T-cell (primary cell): ENCODE results near the gene EIPR1. TPM values are rescaled to one million over a fixed set of nuclear protein-coding genes. Genes with fewer than 3 reads are reported as not detected.

Source experiments
- ATAC-seq, 4 experiments: fragments of 200-7000 bp in 3 of 4; fragments of 150-1000 bp in 1 of 4; cut with Tn5 transposase; replicated peaks in 1 of 4; 1 replicate in 3 of 4; 2 replicates in 1 of 4; pipeline ENCODE4 v1.10.0; 2021; ENCODE audit warnings: moderate library complexity in 3 of 4, mild to moderate bottlenecking in 2 of 4, moderate number of reproducible peaks in 1 of 4
- CTCF ChIA-PET, 2 donors: fragments of 300-600 bp; sonication (Branson Sonifier 250); formaldehyde crosslinking; loops; one replicate each; lab custom pipeline; 2022; ENCODE audit warnings: antibody characterized with exemption in 2 of 2; lab: Charles Lee
- POLR2A ChIA-PET, 2 donors: fragments of 300-600 bp; sonication (Branson Sonifier 250); formaldehyde crosslinking; loops; one replicate each; lab custom pipeline; 2022; ENCODE audit warnings: antibody characterized with exemption in 2 of 2; lab: Charles Lee
- DNase-seq, 35 experiments: peaks; one replicate each; pipeline versions ENCODE4 v3.0.0 to v3.0.0-alpha.2; 2013 to 2023
- H3K27ac ChIP-seq: one replicate; pipeline ENCODE4 v1.5.1; 2013; ENCODE audit warnings: low read length
- H3K27me3 ChIP-seq, 2 experiments: replicated peaks in 1 of 2; 1 replicate in 1 of 2; 2 replicates in 1 of 2; pipeline versions ENCODE4 v1.6.1 to v1.7.0; 2013; ENCODE audit warnings: low read length in 1 of 2, mixed read lengths in 1 of 2; ENCODE audit not compliant: control insufficient read depth in 2 of 2, insufficient read depth in 2 of 2; ENCODE audit errors: extremely low read depth in 1 of 2
- H3K36me3 ChIP-seq, 2 donors: 1 replicate in 1 of 2; 2 replicates in 1 of 2; pipeline versions ENCODE4 v1.6.1 to v1.7.0; 2013; ENCODE audit warnings: low read length in 1 of 2; ENCODE audit not compliant: control insufficient read depth in 2 of 2, insufficient read depth in 1 of 2; ENCODE audit errors: extremely low read depth in 1 of 2
- H3K4me1 ChIP-seq, 2 experiments: 1 replicate in 1 of 2; 2 replicates in 1 of 2; pipeline versions ENCODE4 v1.6.1 to v1.7.0; 2013; ENCODE audit warnings: low read length in 2 of 2, mixed read lengths in 1 of 2; ENCODE audit not compliant: insufficient read depth in 2 of 2, control insufficient read depth in 1 of 2; ENCODE audit errors: extremely low read depth in 1 of 2
- H3K4me3 ChIP-seq, 2 donors: 1 replicate in 1 of 2; 2 replicates in 1 of 2; pipeline versions ENCODE4 v1.5.1 to v1.7.0; 2013; ENCODE audit warnings: mild to moderate bottlenecking in 2 of 2, low read length in 1 of 2, moderate library complexity in 1 of 2; ENCODE audit not compliant: control insufficient read depth in 1 of 2; ENCODE audit errors: extremely low read depth in 1 of 2
- H3K9me3 ChIP-seq: 2 replicates; pipeline ENCODE4 v1.7.0; 2013
- H3K27ac Mint-ChIP-seq, 2 donors: one replicate each; pipeline ENCODE4 v1.8.0; 2020 to 2021; ENCODE audit warnings: mild to moderate bottlenecking in 2 of 2, mixed read lengths in 2 of 2
- H3K27me3 Mint-ChIP-seq, 2 donors: one replicate each; pipeline ENCODE4 v1.8.0; 2021 to 2022; ENCODE audit warnings: mixed read lengths in 2 of 2
- H3K36me3 Mint-ChIP-seq: one replicate; pipeline ENCODE4 v1.8.0; 2021; ENCODE audit warnings: mixed read lengths
- H3K4me1 Mint-ChIP-seq, 3 donors: one replicate each; pipeline ENCODE4 v1.8.0; 2020 to 2022; ENCODE audit warnings: mixed read lengths in 3 of 3, mild to moderate bottlenecking in 1 of 3
- H3K4me3 Mint-ChIP-seq, 3 donors: one replicate each; pipeline ENCODE4 v1.8.0; 2020 to 2022; ENCODE audit warnings: mild to moderate bottlenecking in 3 of 3, mixed read lengths in 3 of 3, moderate library complexity in 3 of 3
- H3K9me3 Mint-ChIP-seq, 3 donors: one replicate each; pipeline ENCODE4 v1.8.0; 2020 to 2022; ENCODE audit warnings: mixed read lengths in 3 of 3
- WGBS: methylation state at CpG from one replicate; pipeline ENCODE4 v1.1.5; 2013; ENCODE audit warnings: missing lambda C conversion rate; ENCODE audit not compliant: insufficient coverage; 5-methylcytosine and 5-hydroxymethylcytosine counted together
- total RNA-seq, 35 experiments: library from RNA in 6 of 35; stranded (reverse) in 6 of 35; fragments of 120-200 nt in 1 of 35; gene quantifications; one replicate each; pipeline versions ENCODE4 v1.2.1 to v1.2.4 and lab custom pipeline; 2013 to 2026

Gene EIPR1
- total RNA-seq, 5 donors from 2014 or later (not counting 1 experiment from before 2014, with no cell fraction given): 26.0 to 36.4 (median 27.8) TPM

GRCh38 chr2:3251946-3252345 lies 125.7 kb downstream of the EIPR1 start:
- no peak overlapping the region for H3K27ac ChIP-seq
- H3K27ac Mint-ChIP-seq: no peak overlapping the region

GRCh38 chr2:3249476-3249962 lies 128.1 kb downstream of the EIPR1 start:
- ATAC-seq: no peak
- H3K27ac Mint-ChIP-seq: no peak overlapping the region
- no peak overlapping the region for H3K4me3 ChIP-seq

More at GRCh38 chr2:3251946-3252345, 125.7 kb downstream of the EIPR1 start:
- Mint-ChIP-seq H3K9me3 (peaks cover 7 to 15% (median 11%) of the 10 kb centered on the region in 3 donors), H3K4me3 (no peak overlapping the region), H3K4me1 (peaks cover 0 to 5% (median 0%) of the 10 kb centered on the region in 3 donors), H3K27me3 (no peaks in the 10 kb centered on the region), H3K36me3 (peaks cover 74% of the 10 kb centered on the region)
- POLR2A ChIA-PET: no interaction called here
- WGBS: 98% methylated on average over 11 of the region's 15 CpGs
- Histone ChIP-seq H3K36me3 (peaks cover 3 to 16% of the 10 kb centered on the region in 2 donors), H3K4me1 (no peaks in the 10 kb centered on the region), H3K4me3 (no peak overlapping the region), H3K27me3 (no peaks in the 10 kb centered on the region), H3K9me3 (no peaks in the 10 kb centered on the region)
- CTCF ChIA-PET: no interaction called here
- no peak for ATAC-seq
- no peak for DNase-seq

DNA sequence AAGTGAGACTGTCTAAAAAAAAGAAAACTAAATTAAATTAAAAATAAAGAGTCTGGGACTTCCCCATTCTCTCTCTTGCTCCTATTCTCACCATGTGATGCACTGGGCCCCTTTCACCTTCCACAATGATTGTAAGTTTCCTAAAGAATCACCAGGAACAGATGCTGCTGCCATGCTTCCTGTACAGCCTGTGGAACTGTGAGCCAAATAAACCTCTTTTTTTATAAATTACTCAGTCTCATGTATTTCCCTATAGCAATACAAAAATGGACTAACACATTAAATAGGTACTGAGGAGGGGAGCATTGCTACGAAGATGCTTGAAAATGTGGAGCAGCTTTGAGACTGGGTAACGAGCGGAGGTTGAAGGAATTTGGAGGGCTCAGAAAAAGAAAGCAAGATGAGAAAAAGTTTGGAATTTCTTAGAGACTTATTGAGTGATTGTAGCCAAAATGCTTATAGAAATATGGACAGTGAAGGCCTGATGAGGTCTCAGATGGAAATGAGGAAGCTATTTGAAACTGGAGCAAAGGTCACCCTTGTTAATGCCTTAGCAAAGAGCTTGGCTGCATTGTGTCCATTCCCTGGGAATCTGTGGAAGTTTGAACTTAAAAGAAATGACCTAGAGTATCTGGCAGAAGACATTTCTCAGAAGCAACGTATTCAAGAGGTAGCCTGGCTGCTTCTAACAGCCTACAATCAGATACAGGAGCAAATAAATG lies 128.7 kb downstream of the EIPR1 start:
- no peaks in the 10 kb centered on the region for H3K27me3 Mint-ChIP-seq
- no peak overlapping the region for H3K27ac Mint-ChIP-seq
- ChIA-PET CTCF (no interaction called here), POLR2A (no interaction called here)
- DNase-seq (no peak), ATAC-seq (no peak)
- H3K36me3 ChIP-seq: peaks cover 0 to 3% of the 10 kb centered on the region in 2 donors
- no peaks in the 10 kb centered on the region for H3K27me3 ChIP-seq
- H3K4me1 Mint-ChIP-seq: peaks cover 3 to 16% (median 3%) of the 10 kb centered on the region in 3 donors
- H3K4me1 ChIP-seq: peaks cover 1 to 4% of the 10 kb centered on the region in 2 experiments
- no peak overlapping the region for H3K4me3 Mint-ChIP-seq
- no peak overlapping the region for H3K27ac ChIP-seq
- WGBS: 100% methylated on average over 3 of the region's 4 CpGs
- H3K36me3 Mint-ChIP-seq: peaks cover 55% of the 10 kb centered on the region
- H3K4me3 ChIP-seq: no peak overlapping the region
- peaks cover 7 to 15% (median 11%) of the 10 kb centered on the region in 3 donors for H3K9me3 Mint-ChIP-seq
- H3K9me3 ChIP-seq: no peaks in the 10 kb centered on the region

More at GRCh38 chr2:3249476-3249962, 128.1 kb downstream of the EIPR1 start:
- H3K4me1 Mint-ChIP-seq: peaks cover 0 to 14% (median 0%) of the 10 kb centered on the region in 3 donors
- Histone ChIP-seq H3K9me3 (no peaks in the 10 kb centered on the region), H3K4me1 (peaks cover 0 to under 1% of the 10 kb centered on the region in 2 experiments), H3K36me3 (peaks cover 2 to 3% of the 10 kb centered on the region in 2 donors), H3K27ac (no peak overlapping the region), H3K27me3 (no peaks in the 10 kb centered on the region)
- H3K4me3 Mint-ChIP-seq: no peak overlapping the region
- H3K36me3 Mint-ChIP-seq: peaks cover 61% of the 10 kb centered on the region
- 90% methylated on average over 1 of the region's 2 CpGs for WGBS
- peaks cover 7 to 15% (median 11%) of the 10 kb centered on the region in 3 donors for H3K9me3 Mint-ChIP-seq
- CTCF ChIA-PET: no interaction called here
- no peak for DNase-seq
- POLR2A ChIA-PET: no interaction called here
- no peaks in the 10 kb centered on the region for H3K27me3 Mint-ChIP-seq

DNA sequence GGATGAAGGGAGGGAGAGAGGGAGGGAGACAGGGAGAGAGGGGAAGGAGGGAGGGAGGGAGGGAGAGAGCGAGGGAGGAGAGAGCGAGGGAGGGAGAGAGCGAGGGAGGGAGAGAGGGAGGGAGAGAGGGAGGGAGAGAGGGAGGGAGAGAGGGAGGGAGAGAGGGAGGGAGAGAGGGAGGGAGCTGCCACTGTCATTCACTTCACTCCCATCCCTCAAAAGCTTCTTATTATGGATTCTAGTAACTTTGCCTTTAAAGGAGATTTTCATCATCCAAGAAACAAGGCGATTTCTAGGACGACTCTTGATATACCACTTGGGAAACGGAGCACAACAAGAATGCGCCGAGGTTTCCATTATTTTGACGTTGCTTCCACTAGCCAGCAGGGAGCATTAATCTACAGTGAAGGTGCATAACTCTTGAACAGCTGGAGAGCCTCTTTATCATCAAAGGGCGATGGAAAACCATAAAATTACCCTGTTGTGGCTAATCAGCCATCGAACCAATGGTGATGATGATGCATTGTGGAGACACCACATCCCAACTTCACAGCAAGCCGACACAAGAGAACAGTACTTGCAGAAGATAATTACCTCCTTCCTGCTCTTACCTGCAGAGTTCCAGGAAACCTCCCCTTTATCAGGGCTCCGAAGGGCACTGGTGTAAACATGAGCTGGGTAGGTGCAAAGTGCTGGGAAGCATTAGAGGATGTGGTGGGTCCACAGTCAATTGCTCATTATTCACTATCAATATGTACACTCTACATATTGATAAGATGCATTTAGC lies 130.5 kb downstream of the EIPR1 start:
- WGBS: 63% methylated on average over 6 of the region's 13 CpGs
- no peak overlapping the region for H3K27ac ChIP-seq
- DNase-seq (no peak), ATAC-seq (no peak)
- H3K9me3 Mint-ChIP-seq: peaks cover 7 to 15% (median 11%) of the 10 kb centered on the region in 3 donors
- no peaks in the 10 kb centered on the region for H3K27me3 ChIP-seq
- peaks cover 6 to 28% (median 18%) of the 10 kb centered on the region in 3 donors for H3K4me1 Mint-ChIP-seq
- H3K4me3 Mint-ChIP-seq: no peak overlapping the region
- H3K27me3 Mint-ChIP-seq: no peaks in the 10 kb centered on the region
- peaks cover 0 to 3% of the 10 kb centered on the region in 2 donors for H3K36me3 ChIP-seq
- H3K9me3 ChIP-seq: no peaks in the 10 kb centered on the region
- ChIA-PET POLR2A (interaction anchor here in 1 of 2 donors (0.6 kb wide), 1 partner anchor 1158 kb away, joined by 3 read pairs; no protein-coding TSS in a partner anchor), CTCF (no interaction called here)
- peaks cover 11 to 22% of the 10 kb centered on the region in 2 experiments for H3K4me1 ChIP-seq
- no peak overlapping the region for H3K27ac Mint-ChIP-seq
- no peak overlapping the region for H3K4me3 ChIP-seq
- H3K36me3 Mint-ChIP-seq: peaks cover 46% of the 10 kb centered on the region

- CTCF ChIA-PET: no interaction called here
- peaks cover 6 to 28% (median 18%) of the 10 kb centered on the region in 3 donors for H3K4me1 Mint-ChIP-seq
- H3K4me3 Mint-ChIP-seq: no peak overlapping the region
- DNase-seq (no peak), ATAC-seq (no peak)
- Histone ChIP-seq H3K9me3 (no peaks in the 10 kb centered on the region), H3K4me3 (no peak overlapping the region), H3K36me3 (peaks cover 0 to 3% of the 10 kb centered on the region in 2 donors), H3K27ac (no peak overlapping the region), H3K4me1 (peaks cover 17 to 29% of the 10 kb centered on the region in 2 experiments), H3K27me3 (no peaks in the 10 kb centered on the region)
- H3K27me3 Mint-ChIP-seq: no peaks in the 10 kb centered on the region
- peaks cover 38% of the 10 kb centered on the region for H3K36me3 Mint-ChIP-seq
- H3K27ac Mint-ChIP-seq: no peak overlapping the region
- 50% methylated on average over 2 of the region's 6 CpGs for WGBS
- peaks cover 7 to 12% (median 9%) of the 10 kb centered on the region in 3 donors for H3K9me3 Mint-ChIP-seq
- POLR2A ChIA-PET: no interaction called here
Observed at GRCh38 chr2:3246406-3246805, 131.2 kb downstream of the EIPR1 start.

DNA sequence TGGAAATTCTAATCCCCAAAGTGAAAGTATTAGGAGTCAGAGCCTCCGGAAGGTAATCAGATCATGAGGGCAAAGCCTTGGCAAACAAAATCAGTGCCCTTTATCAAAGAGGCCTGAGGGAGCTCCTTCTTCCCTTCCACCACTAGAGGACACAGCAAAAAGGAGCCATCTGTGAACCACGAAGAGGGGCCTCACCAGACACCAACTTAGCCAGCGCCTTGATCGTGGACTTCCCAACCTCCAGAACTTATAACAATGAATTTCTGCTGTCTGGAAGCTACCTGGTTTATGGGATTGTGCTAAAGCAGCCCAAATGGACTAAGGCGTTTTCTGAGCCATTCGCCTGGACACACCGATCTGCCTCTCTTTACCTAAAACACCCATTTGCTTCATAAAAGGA lies 133.1 kb downstream of the EIPR1 start:
- ChIA-PET CTCF (no interaction called here), POLR2A (no interaction called here)
- H3K4me3 ChIP-seq: no peak overlapping the region
- no peaks in the 10 kb centered on the region for H3K27me3 Mint-ChIP-seq
- H3K36me3 ChIP-seq: peaks cover 0 to 3% of the 10 kb centered on the region in 2 donors
- H3K4me1 Mint-ChIP-seq: peaks cover 6 to 28% (median 18%) of the 10 kb centered on the region in 3 donors
- H3K27ac ChIP-seq: no peak overlapping the region
- H3K4me3 Mint-ChIP-seq: no peak overlapping the region
- ATAC-seq (no peak), DNase-seq (no peak)
- 100% methylated on average over 5 of the region's 7 CpGs for WGBS
- H3K27ac Mint-ChIP-seq: no peak overlapping the region
- no peaks in the 10 kb centered on the region for H3K9me3 ChIP-seq
- no peaks in the 10 kb centered on the region for H3K27me3 ChIP-seq
- H3K36me3 Mint-ChIP-seq: peaks cover 25% of the 10 kb centered on the region
- H3K9me3 Mint-ChIP-seq: peaks cover 7 to 9% (median 8%) of the 10 kb centered on the region in 3 donors
- H3K4me1 ChIP-seq: peaks cover 28 to 43% of the 10 kb centered on the region in 2 experiments
